LoVo (cell line): ENCODE measurements around the gene TLL2.

Experiments used
- DNase-seq: peaks from one replicate; pipeline ENCODE4 v3.0.0-alpha.2; 2016; ENCODE audit warnings: low spot score

The TLL2 gene

DNA sequence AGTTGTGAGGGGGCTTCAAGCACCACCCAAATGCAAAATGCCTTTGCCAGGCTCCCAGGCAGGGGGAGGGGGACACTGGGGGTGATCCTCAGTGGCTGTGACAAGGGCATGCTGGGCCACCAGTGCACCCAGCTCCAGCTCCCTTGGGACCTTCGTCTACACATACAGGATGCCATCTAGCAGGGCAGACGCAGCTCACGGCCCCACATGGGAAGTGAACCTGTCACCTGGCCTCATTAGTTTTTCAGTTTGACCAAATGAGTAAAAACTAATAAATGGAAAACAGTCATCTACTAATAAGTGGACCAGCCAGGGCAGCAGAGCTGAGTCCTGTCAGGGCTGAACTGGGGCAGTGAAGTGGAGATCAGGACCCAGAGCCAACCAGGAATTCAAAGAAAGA lies 50.2 kb downstream of the TLL2 start:
- DNase-seq, result no peak

- no peak for DNase-seq
Measured at GRCh38 chr10:96462606-96463151, 51.0 kb downstream of the TLL2 start.

- DNase-seq, result no peak
Measured at GRCh38 chr10:96460316-96460715, 53.4 kb downstream of the TLL2 start.

DNA sequence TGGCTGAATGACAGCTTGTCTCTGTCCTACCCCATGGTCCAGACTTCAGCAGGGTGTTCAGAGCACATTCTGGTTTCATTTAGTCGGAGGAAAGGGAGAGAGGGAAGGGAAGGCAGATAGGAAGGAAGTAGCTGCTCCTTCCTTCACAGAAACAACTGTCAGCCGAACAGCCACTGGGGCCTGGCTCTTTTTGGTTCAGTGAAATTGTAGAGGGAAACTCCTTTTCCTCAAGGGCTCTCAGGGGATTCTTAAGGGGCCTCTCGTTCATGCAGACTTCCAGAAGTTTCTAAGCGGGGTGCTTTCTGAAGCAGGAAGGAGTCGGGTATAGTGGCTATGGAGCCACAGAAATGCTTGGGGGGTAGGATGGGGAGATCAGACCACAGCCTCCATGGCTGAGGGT lies 56.4 kb downstream of the TLL2 start:
- no peak for DNase-seq

DNA sequence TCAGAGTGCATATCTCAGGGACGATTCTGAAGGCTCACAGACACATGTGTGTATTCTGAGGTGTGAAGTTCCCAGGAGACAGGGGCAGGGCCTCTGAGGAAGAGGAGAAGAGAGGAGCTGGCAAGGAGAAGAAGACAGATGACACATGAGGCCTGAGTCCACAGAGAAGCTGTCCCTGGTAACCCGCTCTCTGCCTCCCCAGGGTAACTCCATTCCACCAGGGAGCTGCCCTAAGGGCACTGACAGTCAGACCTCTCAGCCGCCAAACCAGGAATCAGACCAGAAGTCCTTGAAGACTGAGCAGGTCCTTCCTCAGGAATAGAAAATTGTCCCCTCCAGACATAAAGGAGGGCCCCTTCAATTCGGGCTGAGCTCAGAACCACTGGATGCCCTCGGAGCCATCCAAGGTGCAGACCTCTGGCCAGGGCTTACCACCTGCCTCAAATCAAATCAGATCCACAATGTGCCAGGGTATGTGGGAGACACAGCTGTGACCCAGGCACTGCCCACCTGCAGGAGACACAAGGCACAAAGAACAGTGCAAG lies 57.4 kb downstream of the TLL2 start:
- no peak for DNase-seq

DNA sequence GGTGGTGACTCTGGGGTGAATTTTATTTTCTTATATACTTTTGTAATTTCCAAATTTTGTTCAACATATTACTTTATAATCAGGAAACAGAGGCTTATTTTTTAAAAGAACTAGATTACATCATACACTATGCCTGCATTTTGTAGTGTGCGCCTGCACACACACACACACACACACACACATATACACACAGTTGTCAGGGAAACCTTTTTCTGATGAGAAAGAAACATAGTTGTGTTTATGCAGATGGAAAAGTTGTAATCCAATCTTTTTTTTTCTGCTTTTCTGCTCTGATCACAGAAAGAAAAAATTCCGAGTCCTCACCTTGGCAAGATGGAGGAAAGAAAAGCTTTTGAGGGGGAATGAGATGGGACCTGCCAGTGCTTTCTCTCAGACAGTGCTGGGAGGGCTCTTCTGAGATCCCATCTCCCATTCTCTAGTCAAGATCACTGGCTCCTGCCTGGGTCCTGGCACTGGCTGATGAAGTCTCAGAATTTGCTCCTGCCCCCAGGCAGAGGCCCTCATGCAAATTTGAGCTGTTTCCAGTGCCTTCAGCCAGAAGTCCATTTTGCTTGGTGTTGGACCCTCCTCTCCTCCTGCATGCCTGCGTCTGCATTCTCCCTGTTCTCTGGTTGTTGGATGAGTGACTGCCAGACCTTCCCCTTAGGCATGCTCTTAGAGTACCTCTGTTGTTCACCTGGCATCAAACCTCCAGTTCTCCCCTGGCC lies 59.7 kb downstream of the TLL2 start:
- DNase-seq, result no peak

GRCh38 chr10:96452494-96453153 lies 61.1 kb downstream of the TLL2 start:
- no peak for DNase-seq

GRCh38 chr10:96450529-96451207 lies 63.1 kb downstream of the TLL2 start:
- no peak for DNase-seq

GRCh38 chr10:96448558-96448957 lies 65.2 kb downstream of the TLL2 start:
- DNase-seq, result no peak

DNA sequence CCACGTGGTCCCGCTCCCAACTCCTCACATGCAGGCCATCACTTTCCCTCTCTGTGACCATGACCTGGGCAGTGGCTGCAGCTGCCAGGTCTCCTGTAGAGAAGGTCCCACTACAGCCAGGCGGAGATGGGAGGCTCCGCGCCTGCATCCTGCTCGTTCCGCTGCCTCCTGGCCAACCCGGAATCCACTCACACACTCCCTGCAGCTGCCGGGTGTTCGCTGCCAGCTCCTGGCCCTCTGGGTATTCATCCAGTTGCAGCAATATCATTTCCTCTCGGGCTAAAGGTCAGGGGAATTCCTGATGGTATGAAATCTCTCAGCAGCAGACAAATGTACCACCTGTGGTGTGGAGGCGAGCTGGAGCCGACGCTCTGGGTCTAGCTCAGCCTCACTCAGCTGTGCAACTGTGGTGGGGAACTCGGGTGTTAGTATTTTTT lies 65.7 kb downstream of the TLL2 start:
- no peak for DNase-seq

GRCh38 chr10:96446966-96447596 lies 66.6 kb downstream of the TLL2 start:
- no peak for DNase-seq

- DNase-seq, result no peak
Measured at GRCh38 chr10:96441987-96442643, 71.6 kb downstream of the TLL2 start.

DNA sequence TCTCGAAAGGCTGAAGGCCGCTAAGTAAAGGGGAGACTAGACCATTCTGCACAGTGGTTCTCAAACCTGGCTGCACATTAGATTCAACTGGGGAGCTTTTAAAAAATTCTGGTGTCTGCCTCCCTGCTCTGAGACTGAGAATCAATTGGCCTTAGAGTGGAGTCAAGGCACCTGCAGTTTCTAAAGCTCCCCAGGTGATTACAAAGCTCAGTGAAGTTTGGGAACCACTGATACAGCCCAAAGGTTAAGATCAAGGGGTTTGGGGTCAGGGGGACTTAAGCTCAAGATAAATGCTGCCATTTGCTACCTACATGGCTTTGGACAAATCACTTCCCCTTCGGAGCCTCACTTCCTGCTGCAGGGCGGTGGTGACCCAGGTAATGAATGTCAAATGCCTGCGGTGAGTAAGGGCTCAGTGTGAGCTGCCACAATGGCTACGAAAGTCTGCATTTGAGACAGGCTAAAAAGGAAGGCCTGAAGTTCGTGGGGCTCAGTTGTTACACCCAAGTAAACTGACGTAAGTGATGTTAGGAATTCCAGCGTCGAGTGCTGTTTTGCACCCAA lies 72.3 kb downstream of the TLL2 start:
- no peak for DNase-seq

DNA sequence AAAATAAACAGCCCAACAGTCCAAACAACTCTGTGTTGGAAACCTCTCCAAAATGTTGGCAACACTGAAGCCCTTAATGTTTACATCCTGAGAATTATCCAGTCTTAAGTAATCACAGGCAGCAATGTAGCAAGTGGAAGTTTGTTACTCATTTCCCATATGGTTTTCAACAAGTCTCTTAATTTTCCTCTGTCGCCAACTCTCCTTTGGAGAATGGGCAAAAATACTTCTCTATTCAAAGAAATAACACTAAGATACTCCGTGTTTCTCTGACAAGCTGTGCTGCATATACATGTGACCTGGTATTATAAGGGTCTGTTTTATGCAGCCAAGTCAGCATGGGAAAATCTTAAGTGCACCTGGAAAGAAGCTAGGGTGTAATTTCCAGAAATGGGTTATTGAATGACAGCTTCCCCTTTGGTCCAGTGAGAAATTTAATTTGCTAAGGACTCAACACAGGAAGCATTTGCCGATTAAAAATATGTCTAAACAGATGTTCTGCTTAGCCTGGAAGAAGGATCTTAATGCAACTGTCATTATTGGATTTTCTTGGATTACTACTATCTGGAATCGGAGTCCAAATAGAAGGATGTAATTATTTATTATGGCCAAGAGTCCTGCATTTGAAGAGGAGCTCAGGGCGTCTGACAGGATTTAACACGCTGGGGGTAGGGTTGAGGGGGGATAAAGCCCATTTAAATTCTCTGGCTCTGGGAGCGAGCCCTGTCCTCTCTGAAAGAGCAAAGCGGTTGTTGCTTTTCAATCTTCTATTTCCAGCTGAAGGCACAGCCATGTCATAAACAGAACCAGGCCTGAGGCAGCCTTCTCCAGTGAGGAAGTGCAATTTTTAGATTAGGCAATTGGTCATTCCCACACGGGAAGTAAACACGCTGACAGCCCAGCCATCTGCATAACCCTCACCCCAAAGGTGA lies 73.1 kb downstream of the TLL2 start:
- DNase-seq, result no peak

GRCh38 chr10:96439725-96440124 lies 74.0 kb downstream of the TLL2 start:
- no peak for DNase-seq

DNA sequence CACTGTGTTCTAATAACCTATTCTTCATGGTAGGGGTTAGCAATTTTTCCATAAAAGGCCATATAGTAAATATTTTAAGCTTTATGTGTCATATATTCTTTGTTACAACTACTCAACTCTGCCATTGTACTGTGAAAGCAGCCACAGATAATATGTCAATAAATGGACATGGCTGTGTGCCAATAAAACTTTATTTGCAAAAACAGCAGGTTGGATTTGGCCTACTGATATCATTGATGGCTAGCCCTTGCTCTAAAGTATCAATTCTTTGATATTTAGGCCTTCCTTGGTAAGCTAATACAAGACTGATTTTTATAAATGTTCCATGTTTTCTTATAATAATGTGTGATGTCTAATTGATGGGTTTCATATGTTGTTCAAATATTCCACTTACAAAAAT lies 77.7 kb downstream of the TLL2 start:
- DNase-seq, result no peak

GRCh38 chr10:96431211-96431970 lies 82.3 kb downstream of the TLL2 start:
- DNase-seq, result no peak

DNA sequence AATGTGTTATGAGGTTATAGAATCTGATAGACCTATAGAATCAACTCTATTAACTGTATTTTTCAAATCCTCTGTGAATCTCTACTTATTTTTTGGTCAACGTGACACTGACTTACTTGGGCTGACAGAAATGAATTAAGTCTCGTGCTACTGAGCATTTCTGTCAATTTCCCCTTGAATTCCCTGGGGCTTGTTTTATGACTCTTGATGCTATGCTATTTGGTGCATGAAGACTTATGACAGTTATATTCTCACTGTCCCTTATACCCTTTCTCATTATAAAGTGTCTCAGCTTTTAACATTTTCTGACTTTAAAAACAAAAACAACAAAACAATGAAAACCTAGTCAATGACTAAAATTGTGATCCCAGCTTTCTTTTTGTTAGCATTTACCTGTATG lies 86.4 kb downstream of the TLL2 start:
- DNase-seq, result no peak

DNA sequence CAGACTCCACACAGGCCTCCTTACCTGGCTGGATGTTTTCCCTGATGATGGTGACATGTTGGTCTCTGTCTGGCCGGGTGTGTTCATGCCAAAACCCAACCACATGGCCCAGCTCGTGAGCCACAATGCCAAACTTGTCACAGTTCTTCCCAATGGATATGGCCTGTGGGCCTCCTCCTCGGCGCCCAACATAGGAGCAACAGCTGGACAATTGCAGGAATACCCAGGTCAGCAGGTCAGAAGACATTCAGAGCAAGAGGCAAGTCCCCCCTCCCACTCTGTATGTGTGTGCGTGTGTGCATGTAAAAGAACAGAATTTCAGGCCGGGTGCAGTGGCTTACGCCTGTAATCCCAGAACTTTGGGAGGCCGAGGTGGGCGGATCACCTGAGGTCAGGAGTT lies 91.2 kb downstream of the TLL2 start:
- no peak for DNase-seq
